Measurements from ENCODE around the gene FECH. TPM values are rescaled to one million over a fixed set of nuclear protein-coding genes. Genes with fewer than 3 reads are reported as not detected.
A peak's percentile ranks its signal among the peaks of the same experiment; 100 is the strongest.
"Not testable (repeated sequence)": the region's sequence is repeated elsewhere in the genome, so short reads cannot be mapped to it uniquely, and the experiment has no call there.

The FECH gene
- 39.2 and 54.0 TPM in 2 replicates for total RNA-seq (2014; rRNA removed; shearing (Covaris generic))
- 23.8 and 32.2 TPM in 2 replicates for polyA plus RNA-seq (2015; cell fraction: cytosol; rRNA removed)
- polyA plus RNA-seq (2015; cell fraction: nucleus; rRNA removed): 18.4 and 26.3 TPM in 2 replicates

GRCh38 chr18:57586251-57587049, at the start of gene FECH:
FECH (minus strand) TSS chr18:57586702; CDS start chr18:57586620, 82 bp downstream.
- peak; percentile 58 for DNase-seq (ENCODE audit: low read depth)

- DNase-seq (ENCODE audit: low read depth): no peak
These were observed 48.7 kb upstream of the FECH start for GRCh38 chr18:57635003-57635822.

GRCh38 chr18:57631697-57632096, 45.2 kb upstream of the FECH start:
- no peak for DNase-seq (ENCODE audit: low read depth)

- no peak for DNase-seq (ENCODE audit: low read depth)
These were observed 44.5 kb upstream of the FECH start for GRCh38 chr18:57630754-57631595.

GRCh38 chr18:57630002-57630753, 43.7 kb upstream of the FECH start:
- DNase-seq (ENCODE audit: low read depth): peak; percentile 95

GRCh38 chr18:57629422-57629821, 42.9 kb upstream of the FECH start:
- no peak for DNase-seq (ENCODE audit: low read depth)

- DNase-seq (ENCODE audit: low read depth): peak; percentile 71
These were observed 41.0 kb upstream of the FECH start for GRCh38 chr18:57627488-57627887.

GRCh38 chr18:57624988-57625387, 38.5 kb upstream of the FECH start:
- DNase-seq (ENCODE audit: low read depth): peak; percentile 78

- no peak for DNase-seq (ENCODE audit: low read depth)
These were observed 34.7 kb upstream of the FECH start for GRCh38 chr18:57621246-57621604.

GRCh38 chr18:57619876-57620275, 33.4 kb upstream of the FECH start:
- no peak for DNase-seq (ENCODE audit: low read depth)

GRCh38 chr18:57618910-57619309, 32.4 kb upstream of the FECH start:
- DNase-seq (ENCODE audit: low read depth): no peak

- no peak for DNase-seq (ENCODE audit: low read depth)
These were observed 17.4 kb upstream of the FECH start for GRCh38 chr18:57603871-57604270.

GRCh38 chr18:57595347-57595746, 8.8 kb upstream of the FECH start:
- DNase-seq (ENCODE audit: low read depth): no peak

GRCh38 chr18:57592716-57593115, 6.2 kb upstream of the FECH start:
- DNase-seq (ENCODE audit: low read depth): not testable (repeated sequence)

GRCh38 chr18:57589161-57589560, 2.7 kb upstream of the FECH start:
- DNase-seq (ENCODE audit: low read depth): no peak

- no peak for DNase-seq (ENCODE audit: low read depth)
These were observed 678 bp upstream of the FECH start for GRCh38 chr18:57587098-57587661.

GRCh38 chr18:57585855-57586250, 649 bp downstream of the FECH start:
- peak; percentile 7 for DNase-seq (ENCODE audit: low read depth)

- no peak for DNase-seq (ENCODE audit: low read depth)
These were observed 1.1 kb downstream of the FECH start for GRCh38 chr18:57585421-57585820.

GRCh38 chr18:57584444-57584843, 2.1 kb downstream of the FECH start:
- DNase-seq (ENCODE audit: low read depth): no peak

- DNase-seq (ENCODE audit: low read depth): no peak
These were observed 3.1 kb downstream of the FECH start for GRCh38 chr18:57583297-57583835.

Measured in HT1080 (cell line).